ENCODE data around the gene OR52K1. TPM values are rescaled to one million over a fixed set of nuclear protein-coding genes. Genes with fewer than 3 reads are reported as not detected.

Gene OR52K1
- total and polyA plus RNA-seq, 2 donors from 2014 or later: not detected

DNA sequence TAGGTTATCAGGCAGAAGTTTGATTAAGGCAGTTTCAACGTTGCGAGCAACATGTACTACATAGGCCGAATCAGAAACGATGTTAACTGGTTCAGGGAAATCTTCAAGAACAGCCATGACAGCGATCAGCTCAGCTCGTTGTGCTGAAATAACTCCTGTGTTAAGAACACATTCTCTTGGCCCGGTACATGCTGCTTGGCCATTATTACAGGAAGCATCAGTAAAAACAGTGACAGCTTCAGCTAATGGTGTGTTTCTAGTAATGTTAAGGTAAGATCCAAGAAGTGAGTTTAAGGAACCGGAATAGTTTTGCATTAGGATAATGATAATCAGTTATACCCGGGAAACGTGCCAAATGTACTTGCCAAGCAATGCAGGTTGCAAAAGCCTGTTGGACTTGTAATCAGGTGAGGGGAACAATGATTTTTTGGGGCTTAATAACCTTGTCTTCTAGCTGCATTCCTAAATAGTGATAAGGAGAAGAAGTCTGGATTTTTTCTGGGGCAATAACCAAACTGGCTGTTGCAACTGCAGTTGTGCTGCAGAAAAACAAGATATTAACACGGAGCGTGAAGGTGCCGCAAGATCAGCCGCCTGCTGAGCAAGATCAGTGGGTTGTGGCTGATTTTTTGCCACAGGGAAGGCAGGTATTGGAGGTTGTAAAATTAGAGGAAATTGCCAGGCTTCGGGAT is 14.3 kb downstream of the OR52K1 start:
- no peaks in the 10 kb centered on the region for H3K9me3 ChIP-seq (ENCODE audit: control insufficient read depth in 2 of 3, insufficient read depth in 1 of 3, low read length in 3 of 3)
- intact Hi-C loops (cut with DNase I): no loop called here
- no peaks in the 10 kb centered on the region for H3K4me1 ChIP-seq (ENCODE audit: control insufficient read depth in 2 of 3, insufficient read depth in 2 of 3, low read depth in 1 of 3, low read length in 3 of 3)
- DNase-seq (peak in 2 of 5 donors; percentile 17 to 26), FAIRE-seq (no peak)
- TF ChIP-seq, protein P1, sequence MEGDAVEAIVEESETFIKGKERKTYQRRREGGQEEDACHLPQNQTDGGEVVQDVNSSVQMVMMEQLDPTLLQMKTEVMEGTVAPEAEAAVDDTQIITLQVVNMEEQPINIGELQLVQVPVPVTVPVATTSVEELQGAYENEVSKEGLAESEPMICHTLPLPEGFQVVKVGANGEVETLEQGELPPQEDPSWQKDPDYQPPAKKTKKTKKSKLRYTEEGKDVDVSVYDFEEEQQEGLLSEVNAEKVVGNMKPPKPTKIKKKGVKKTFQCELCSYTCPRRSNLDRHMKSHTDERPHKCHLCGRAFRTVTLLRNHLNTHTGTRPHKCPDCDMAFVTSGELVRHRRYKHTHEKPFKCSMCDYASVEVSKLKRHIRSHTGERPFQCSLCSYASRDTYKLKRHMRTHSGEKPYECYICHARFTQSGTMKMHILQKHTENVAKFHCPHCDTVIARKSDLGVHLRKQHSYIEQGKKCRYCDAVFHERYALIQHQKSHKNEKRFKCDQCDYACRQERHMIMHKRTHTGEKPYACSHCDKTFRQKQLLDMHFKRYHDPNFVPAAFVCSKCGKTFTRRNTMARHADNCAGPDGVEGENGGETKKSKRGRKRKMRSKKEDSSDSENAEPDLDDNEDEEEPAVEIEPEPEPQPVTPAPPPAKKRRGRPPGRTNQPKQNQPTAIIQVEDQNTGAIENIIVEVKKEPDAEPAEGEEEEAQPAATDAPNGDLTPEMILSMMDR (IDR thresholded peaks at IDR 0.05; ENCODE audit: borderline replicate concordance, extremely low read depth, insufficient read depth): no peak
- no peak overlapping the region for H3K4me3 ChIP-seq (ENCODE audit: low read length in 3 of 3)
- no peak overlapping the region for H3K27ac ChIP-seq (ENCODE audit: low read depth in 2 of 2, low read length in 2 of 2)
- H3K27me3 ChIP-seq (ENCODE audit: control insufficient read depth, insufficient read depth, low read length): no peaks in the 10 kb centered on the region
- H3K9ac ChIP-seq (ENCODE audit: low read length in 3 of 3): no peak overlapping the region
- H3K36me3 ChIP-seq (ENCODE audit: control insufficient read depth in 2 of 3, insufficient read depth in 3 of 3, low read length in 3 of 3): no peaks in the 10 kb centered on the region

DNA sequence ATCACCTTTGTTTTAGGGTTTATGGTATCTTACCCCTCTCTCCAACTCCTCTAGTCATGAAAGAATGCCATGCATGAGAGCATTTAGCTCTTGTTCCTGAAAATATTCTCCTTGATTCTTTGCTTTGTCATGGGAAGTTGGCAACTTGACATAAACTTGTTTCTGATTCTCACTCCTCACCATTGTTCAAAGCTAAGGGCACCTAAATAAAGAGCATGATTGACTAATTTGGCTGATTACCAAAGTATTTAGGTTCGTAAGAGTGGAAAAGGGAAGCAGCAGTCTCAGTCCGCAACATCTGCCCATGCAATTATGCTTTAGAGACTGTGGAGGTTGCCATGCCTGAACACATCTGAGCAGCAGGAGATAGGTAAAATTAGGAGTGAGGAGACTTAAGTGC is 26.4 kb downstream of the OR52K1 start:
- H3K36me3 ChIP-seq (ENCODE audit: control insufficient read depth in 2 of 3, insufficient read depth in 3 of 3, low read length in 3 of 3): no peaks in the 10 kb centered on the region
- intact Hi-C loops (cut with DNase I): no loop called here
- DNase-seq (no peak), FAIRE-seq (no peak)
- H3K4me3 ChIP-seq (ENCODE audit: low read length in 3 of 3): no peak overlapping the region
- no peak overlapping the region for H3K9ac ChIP-seq (ENCODE audit: low read length in 3 of 3)
- TF ChIP-seq, protein P1 (IDR thresholded peaks at IDR 0.05; ENCODE audit: borderline replicate concordance, extremely low read depth, insufficient read depth): no peak
- no peak overlapping the region for H3K27ac ChIP-seq (ENCODE audit: low read depth in 2 of 2, low read length in 2 of 2)
- H3K4me1 ChIP-seq (ENCODE audit: control insufficient read depth in 2 of 3, insufficient read depth in 2 of 3, low read depth in 1 of 3, low read length in 3 of 3): peaks cover 0 to 3% (median 0%) of the 10 kb centered on the region in 3 donors
- H3K9me3 ChIP-seq (ENCODE audit: control insufficient read depth in 2 of 3, insufficient read depth in 1 of 3, low read length in 3 of 3): no peaks in the 10 kb centered on the region
- H3K27me3 ChIP-seq (ENCODE audit: control insufficient read depth, insufficient read depth, low read length): no peaks in the 10 kb centered on the region

DNA sequence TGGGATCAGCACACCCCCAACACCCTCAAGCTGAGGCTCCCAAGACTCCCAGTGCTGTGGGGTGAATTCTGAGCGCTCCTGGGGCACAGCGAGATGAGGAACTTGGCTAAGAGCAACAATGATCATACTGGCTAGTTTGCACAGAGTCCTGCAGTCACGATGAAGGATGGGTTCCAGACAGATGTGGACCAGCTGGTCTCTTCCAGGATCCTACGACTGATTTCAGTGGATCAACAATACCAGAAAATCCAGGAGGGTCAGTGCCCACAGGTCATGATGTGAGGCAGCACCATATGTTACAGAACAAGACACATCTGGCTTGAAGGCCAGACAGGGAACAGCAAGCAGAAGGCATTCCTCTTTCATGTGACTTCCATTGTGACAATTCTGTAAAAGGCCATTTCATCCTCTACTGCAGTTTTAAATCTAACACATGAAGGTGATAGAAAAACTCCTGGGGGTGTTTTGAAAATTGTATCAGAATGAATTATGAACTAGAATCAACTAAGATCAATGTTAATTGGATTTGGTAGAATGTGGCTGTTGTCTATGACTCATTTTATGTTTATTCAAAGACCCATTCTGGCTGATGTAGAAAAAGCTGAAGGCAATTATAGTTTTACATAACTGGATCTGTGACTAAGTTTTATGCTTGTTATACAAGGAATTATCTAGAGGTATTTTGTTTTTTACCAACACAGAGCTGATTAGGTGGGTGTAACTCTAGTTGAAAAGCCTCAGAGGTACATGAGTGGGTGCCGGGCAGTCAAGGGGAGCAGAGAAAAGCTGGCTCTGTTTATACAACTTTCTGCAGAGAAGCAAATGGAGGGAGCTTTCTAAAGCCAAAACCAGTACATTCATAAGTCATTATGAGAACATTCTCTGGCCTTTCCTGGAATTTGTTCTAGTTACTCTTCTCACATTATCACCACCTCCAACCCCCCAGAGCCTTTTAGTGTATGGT is 29.1 kb downstream of the OR52K1 start:
- H3K9ac ChIP-seq (ENCODE audit: low read length in 3 of 3): no peak overlapping the region
- H3K27ac ChIP-seq (ENCODE audit: low read depth in 2 of 2, low read length in 2 of 2): no peak overlapping the region
- H3K36me3 ChIP-seq (ENCODE audit: control insufficient read depth in 2 of 3, insufficient read depth in 3 of 3, low read length in 3 of 3): no peaks in the 10 kb centered on the region
- intact Hi-C loops (cut with DNase I): no loop called here
- H3K27me3 ChIP-seq (ENCODE audit: control insufficient read depth, insufficient read depth, low read length): no peaks in the 10 kb centered on the region
- H3K4me3 ChIP-seq (ENCODE audit: low read length in 3 of 3): no peak overlapping the region
- H3K4me1 ChIP-seq (ENCODE audit: control insufficient read depth in 2 of 3, insufficient read depth in 2 of 3, low read depth in 1 of 3, low read length in 3 of 3): peaks cover 0 to 3% (median 0%) of the 10 kb centered on the region in 3 donors
- no peak for FAIRE-seq
- TF ChIP-seq, protein P1 (IDR thresholded peaks at IDR 0.05; ENCODE audit: borderline replicate concordance, extremely low read depth, insufficient read depth): no peak
- DNase-seq: peak in 1 of 5 donors; percentile 34
- H3K9me3 ChIP-seq (ENCODE audit: control insufficient read depth in 2 of 3, insufficient read depth in 1 of 3, low read length in 3 of 3): no peaks in the 10 kb centered on the region
